EH (cell line): ENCODE data around the gene NDUFB6.
"Not testable (repeated sequence)": the region's sequence is repeated elsewhere in the genome, so short reads cannot be mapped to it uniquely, and the experiment has no call there.

ENCODE experiments used
- DNase-seq: peaks from one replicate; pipeline ENCODE4 v3.0.0-alpha.2; 2015; ENCODE audit warnings: low read depth

The NDUFB6 gene

GRCh38 chr9:32524558-32524891, 48.4 kb downstream of the NDUFB6 start:
- DNase-seq = not testable (repeated sequence)

GRCh38 chr9:32523910-32524309, 49.0 kb downstream of the NDUFB6 start:
- no peak for DNase-seq

DNA sequence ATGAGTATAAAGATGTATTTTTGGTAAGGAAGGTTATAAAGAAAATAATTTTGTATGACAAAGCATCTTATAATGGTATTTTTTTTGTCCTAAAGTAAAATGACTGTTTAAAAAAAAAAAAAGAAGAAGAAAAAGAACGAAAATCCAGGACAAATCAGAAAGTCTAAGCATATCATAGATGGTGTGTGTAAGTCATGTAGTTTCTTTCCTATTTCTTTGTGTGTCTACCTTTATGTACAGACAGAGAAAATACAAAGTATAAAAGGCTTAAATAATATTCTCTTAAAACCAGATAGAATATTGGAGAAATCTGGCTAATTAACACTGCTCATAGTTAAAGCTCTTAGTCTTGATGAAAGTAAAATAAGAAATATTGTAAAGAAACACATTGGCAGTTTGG, 54.7 kb downstream of the NDUFB6 start:
- DNase-seq = no peak

- no peak for DNase-seq
Measured at GRCh38 chr9:32516241-32516640, 56.7 kb downstream of the NDUFB6 start.

GRCh38 chr9:32508728-32509127, 64.2 kb downstream of the NDUFB6 start:
- DNase-seq = no peak

GRCh38 chr9:32503008-32503407, 70.0 kb downstream of the NDUFB6 start:
- no peak for DNase-seq
